ENCODE data around the gene C10orf53. TPM values are rescaled to one million over a fixed set of nuclear protein-coding genes. Genes with fewer than 3 reads are reported as not detected.

Gene C10orf53
- total and polyA plus RNA-seq, 2 donors (not counting 1 experiment from before 2014, with no cell fraction given), result not detected

DNA sequence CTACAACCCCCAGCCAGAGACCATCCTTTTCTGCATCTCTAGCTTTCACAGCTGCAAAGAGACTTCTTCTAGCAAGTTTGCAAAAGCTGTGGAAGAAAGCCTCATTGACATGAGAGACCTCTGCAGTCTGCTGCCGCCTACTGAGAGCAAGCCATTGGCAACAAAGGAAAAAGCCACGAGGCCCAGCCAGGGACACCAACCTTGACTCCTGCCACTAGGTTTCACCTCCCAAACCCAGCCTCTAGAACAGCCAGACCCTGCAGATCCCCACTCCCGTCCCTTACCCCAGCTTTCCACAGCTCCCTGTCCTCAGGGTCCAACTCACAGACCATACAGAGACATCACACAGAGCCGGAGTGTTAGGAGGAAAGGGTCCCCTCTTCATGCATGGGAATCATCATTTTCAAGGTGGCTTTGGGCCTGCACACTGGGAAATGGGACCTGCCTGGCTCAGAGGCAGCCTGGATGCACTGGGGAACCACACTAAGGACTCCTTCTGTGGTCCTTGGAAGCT is 14.6 kb upstream of the C10orf53 start:
- Histone ChIP-seq H3K4me2 (ENCODE audit: extremely low read depth, insufficient read depth, low read length) (no peak overlapping the region), H4K20me1 (ENCODE audit: control insufficient read depth, extremely low read depth, insufficient read depth, low read length) (no peaks in the 10 kb centered on the region), H3K27ac (ENCODE audit: insufficient read depth, low read length) (no peak overlapping the region), H3K4me1 (ENCODE audit: control insufficient read depth, extremely low read depth, insufficient read depth, low read length) (no peaks in the 10 kb centered on the region), H3K36me3 (ENCODE audit: control insufficient read depth, insufficient read depth, low read length) (no peaks in the 10 kb centered on the region), H2AFZ (ENCODE audit: low read length) (no peak overlapping the region), H3K9ac (ENCODE audit: insufficient read depth, low read length) (no peak overlapping the region), H3K4me3 (replicated peaks in 1 of 4; ENCODE audit: control extremely low read depth in 1 of 4, insufficient read depth in 1 of 4, low read depth in 3 of 4, low read length in 4 of 4) (no peak overlapping the region), H3K9me3 (ENCODE audit: control insufficient read depth, insufficient read depth, low read depth, low read length) (no peaks in the 10 kb centered on the region), H3K79me2 (ENCODE audit: control insufficient read depth, insufficient read depth, low read length) (no peaks in the 10 kb centered on the region), H3K27me3 (ENCODE audit: control insufficient read depth, insufficient read depth, low read length) (no peaks in the 10 kb centered on the region)
- no peak for DNase-seq (ENCODE audit: low read depth in 2 of 2)
- TF ChIP-seq, protein P1, sequence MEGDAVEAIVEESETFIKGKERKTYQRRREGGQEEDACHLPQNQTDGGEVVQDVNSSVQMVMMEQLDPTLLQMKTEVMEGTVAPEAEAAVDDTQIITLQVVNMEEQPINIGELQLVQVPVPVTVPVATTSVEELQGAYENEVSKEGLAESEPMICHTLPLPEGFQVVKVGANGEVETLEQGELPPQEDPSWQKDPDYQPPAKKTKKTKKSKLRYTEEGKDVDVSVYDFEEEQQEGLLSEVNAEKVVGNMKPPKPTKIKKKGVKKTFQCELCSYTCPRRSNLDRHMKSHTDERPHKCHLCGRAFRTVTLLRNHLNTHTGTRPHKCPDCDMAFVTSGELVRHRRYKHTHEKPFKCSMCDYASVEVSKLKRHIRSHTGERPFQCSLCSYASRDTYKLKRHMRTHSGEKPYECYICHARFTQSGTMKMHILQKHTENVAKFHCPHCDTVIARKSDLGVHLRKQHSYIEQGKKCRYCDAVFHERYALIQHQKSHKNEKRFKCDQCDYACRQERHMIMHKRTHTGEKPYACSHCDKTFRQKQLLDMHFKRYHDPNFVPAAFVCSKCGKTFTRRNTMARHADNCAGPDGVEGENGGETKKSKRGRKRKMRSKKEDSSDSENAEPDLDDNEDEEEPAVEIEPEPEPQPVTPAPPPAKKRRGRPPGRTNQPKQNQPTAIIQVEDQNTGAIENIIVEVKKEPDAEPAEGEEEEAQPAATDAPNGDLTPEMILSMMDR (conservative IDR thresholded peaks at IDR 0.05 in 1 of 2, IDR thresholded peaks at IDR 0.05 in 1 of 2; ENCODE audit: low read depth in 1 of 2, low read length in 2 of 2), result no peak
- no peak for TF ChIP-seq EZH2 (IDR thresholded peaks at IDR 0.05; ENCODE audit: low read length, missing control alignments)

DNA sequence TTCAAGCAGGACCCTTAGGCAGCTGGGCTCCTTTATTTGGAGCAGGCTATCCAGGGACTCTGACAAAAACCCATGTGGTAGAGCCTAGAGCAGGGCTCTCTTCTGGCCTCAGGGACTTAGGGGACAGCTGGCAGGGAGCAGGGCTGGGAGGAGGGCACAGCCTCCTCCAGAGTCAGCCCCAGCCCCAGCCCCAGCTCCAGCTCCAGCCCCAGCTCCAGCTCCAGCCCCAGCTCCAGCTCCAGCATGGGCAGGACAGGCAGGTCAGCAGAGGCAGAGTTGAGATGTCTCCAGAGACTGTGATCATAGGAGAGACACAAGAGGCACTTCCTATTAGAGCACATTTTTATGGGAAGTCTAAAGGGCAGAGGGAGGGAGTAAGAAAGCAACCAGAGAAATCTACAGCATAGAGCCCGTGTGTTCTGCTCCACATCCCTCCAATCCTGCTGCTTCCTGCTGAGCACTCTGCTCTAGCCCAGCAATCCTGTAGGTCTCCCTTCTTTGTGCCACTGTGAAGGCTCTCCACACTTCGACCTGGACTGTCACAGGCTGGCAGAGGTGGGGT is 13.3 kb upstream of the C10orf53 start:
- H3K9me3 ChIP-seq (ENCODE audit: control insufficient read depth, insufficient read depth, low read depth, low read length), result no peaks in the 10 kb centered on the region
- no peaks in the 10 kb centered on the region for H4K20me1 ChIP-seq (ENCODE audit: control insufficient read depth, extremely low read depth, insufficient read depth, low read length)
- H3K9ac ChIP-seq (ENCODE audit: insufficient read depth, low read length), result no peak overlapping the region
- no peaks in the 10 kb centered on the region for H3K36me3 ChIP-seq (ENCODE audit: control insufficient read depth, insufficient read depth, low read length)
- DNase-seq (ENCODE audit: low read depth in 2 of 2), result no peak
- H3K4me3 ChIP-seq (replicated peaks in 1 of 4; ENCODE audit: control extremely low read depth in 1 of 4, insufficient read depth in 1 of 4, low read depth in 3 of 4, low read length in 4 of 4), result no peak overlapping the region
- no peak overlapping the region for H3K4me2 ChIP-seq (ENCODE audit: extremely low read depth, insufficient read depth, low read length)
- H2AFZ ChIP-seq (ENCODE audit: low read length), result no peak overlapping the region
- H3K27me3 ChIP-seq (ENCODE audit: control insufficient read depth, insufficient read depth, low read length), result no peaks in the 10 kb centered on the region
- TF ChIP-seq, protein P1 (conservative IDR thresholded peaks at IDR 0.05 in 1 of 2, IDR thresholded peaks at IDR 0.05 in 1 of 2; ENCODE audit: low read depth in 1 of 2, low read length in 2 of 2), result no peak
- no peak for TF ChIP-seq EZH2 (IDR thresholded peaks at IDR 0.05; ENCODE audit: low read length, missing control alignments)
- H3K79me2 ChIP-seq (ENCODE audit: control insufficient read depth, insufficient read depth, low read length), result no peaks in the 10 kb centered on the region
- no peak overlapping the region for H3K27ac ChIP-seq (ENCODE audit: insufficient read depth, low read length)
- no peaks in the 10 kb centered on the region for H3K4me1 ChIP-seq (ENCODE audit: control insufficient read depth, extremely low read depth, insufficient read depth, low read length)

DNA sequence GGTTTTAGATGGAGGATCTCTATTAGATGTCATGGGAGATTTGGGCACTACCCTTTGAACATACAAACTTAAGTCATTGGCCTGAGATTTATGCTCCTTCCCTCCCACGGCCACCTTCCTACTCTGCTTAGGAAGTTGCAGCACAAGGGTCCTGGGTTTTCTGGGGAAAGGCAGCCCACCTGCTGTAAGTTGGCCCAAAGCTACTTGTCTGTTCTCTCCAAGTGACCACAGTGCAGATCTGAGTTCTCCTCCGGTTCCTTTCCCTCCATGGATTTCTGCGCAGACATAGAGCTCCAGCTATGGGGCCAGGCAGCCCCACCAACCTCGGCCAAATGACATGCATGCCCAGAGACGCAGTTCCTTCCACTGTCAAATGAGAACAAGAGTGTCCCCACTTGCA is 12.8 kb upstream of the C10orf53 start:
- H3K27ac ChIP-seq (ENCODE audit: insufficient read depth, low read length), result no peak overlapping the region
- H3K27me3 ChIP-seq (ENCODE audit: control insufficient read depth, insufficient read depth, low read length), result no peaks in the 10 kb centered on the region
- no peaks in the 10 kb centered on the region for H3K79me2 ChIP-seq (ENCODE audit: control insufficient read depth, insufficient read depth, low read length)
- H2AFZ ChIP-seq (ENCODE audit: low read length), result no peak overlapping the region
- H3K9me3 ChIP-seq (ENCODE audit: control insufficient read depth, insufficient read depth, low read depth, low read length), result no peaks in the 10 kb centered on the region
- DNase-seq (ENCODE audit: low read depth in 2 of 2), result no peak
- TF ChIP-seq, protein P1 (conservative IDR thresholded peaks at IDR 0.05 in 1 of 2, IDR thresholded peaks at IDR 0.05 in 1 of 2; ENCODE audit: low read depth in 1 of 2, low read length in 2 of 2), result no peak
- TF ChIP-seq EZH2 (IDR thresholded peaks at IDR 0.05; ENCODE audit: low read length, missing control alignments), result no peak
- no peaks in the 10 kb centered on the region for H4K20me1 ChIP-seq (ENCODE audit: control insufficient read depth, extremely low read depth, insufficient read depth, low read length)
- H3K4me2 ChIP-seq (ENCODE audit: extremely low read depth, insufficient read depth, low read length), result no peak overlapping the region
- H3K36me3 ChIP-seq (ENCODE audit: control insufficient read depth, insufficient read depth, low read length), result no peaks in the 10 kb centered on the region
- no peak overlapping the region for H3K4me3 ChIP-seq (replicated peaks in 1 of 4; ENCODE audit: control extremely low read depth in 1 of 4, insufficient read depth in 1 of 4, low read depth in 3 of 4, low read length in 4 of 4)
- H3K9ac ChIP-seq (ENCODE audit: insufficient read depth, low read length), result no peak overlapping the region
- H3K4me1 ChIP-seq (ENCODE audit: control insufficient read depth, extremely low read depth, insufficient read depth, low read length), result no peaks in the 10 kb centered on the region
